Astrocyte of the hippocampus (primary cell): Measurements from ENCODE around the gene SLC35F4.
A peak's percentile ranks its signal among the peaks of the same experiment; 100 is the strongest.

Experiments
- DNase-seq: peaks from one replicate; pipeline ENCODE4 v3.0.0; 2011; ENCODE audit warnings: low read depth, low spot score

The SLC35F4 gene

DNA sequence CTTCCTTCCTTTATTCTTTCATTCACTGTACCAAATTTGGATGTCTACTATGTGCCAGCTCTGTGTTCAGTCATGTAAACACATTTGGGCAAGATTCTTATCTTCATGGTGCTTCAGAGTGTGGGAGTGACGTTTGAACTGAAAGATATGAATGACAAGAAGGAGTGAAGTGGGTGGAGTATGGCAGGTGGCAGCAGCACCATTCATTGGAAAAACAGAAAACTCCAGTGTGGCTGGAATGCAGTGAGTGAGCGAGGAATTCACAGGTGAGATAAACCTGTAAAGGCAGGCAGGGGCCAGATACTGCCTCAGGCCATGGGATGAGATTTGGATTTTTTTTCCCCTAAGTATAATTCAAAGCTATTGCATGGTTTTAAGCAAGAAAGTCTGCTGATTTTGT, 231.6 kb downstream of the SLC35F4 start:
- no peak for DNase-seq

DNA sequence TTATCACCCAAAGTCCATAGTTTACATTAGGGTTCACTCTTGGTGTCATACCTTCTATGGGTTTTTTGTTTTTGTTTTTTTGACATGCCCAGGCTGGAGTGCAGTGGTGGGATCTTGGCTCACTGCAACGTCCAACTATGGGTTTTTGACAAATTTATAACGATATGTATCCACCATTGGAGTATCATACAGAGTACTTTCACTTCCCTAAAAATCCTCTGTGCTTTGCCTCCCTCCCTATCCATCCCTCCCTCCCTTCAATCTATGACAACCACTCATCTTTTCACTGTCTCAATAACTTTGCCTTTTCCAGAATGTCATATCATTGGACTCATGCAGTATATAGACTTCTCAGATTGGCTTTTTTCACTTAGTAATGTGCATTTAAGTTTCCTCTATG, 233.2 kb downstream of the SLC35F4 start:
- DNase-seq = no peak

DNA sequence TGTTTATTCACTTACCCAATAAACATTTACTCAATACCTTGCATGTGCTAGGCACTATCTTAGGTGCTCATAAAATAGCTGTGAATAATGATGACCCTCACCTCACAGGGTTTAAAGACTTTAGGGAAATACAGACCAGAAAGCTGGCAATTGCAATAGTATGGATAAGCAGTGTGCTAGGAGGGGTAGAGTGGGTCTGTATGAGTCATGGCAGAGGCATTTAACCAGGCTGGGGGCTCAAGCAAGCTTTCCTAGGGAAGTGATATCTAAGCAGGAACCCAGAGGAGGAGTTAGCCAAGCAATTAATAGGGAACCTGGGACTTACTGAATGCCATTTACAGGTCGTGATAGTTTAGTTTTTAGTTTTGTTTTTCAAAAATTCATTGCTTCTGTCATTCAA, 248.4 kb downstream of the SLC35F4 start:
- peak; percentile 41 for DNase-seq

DNA sequence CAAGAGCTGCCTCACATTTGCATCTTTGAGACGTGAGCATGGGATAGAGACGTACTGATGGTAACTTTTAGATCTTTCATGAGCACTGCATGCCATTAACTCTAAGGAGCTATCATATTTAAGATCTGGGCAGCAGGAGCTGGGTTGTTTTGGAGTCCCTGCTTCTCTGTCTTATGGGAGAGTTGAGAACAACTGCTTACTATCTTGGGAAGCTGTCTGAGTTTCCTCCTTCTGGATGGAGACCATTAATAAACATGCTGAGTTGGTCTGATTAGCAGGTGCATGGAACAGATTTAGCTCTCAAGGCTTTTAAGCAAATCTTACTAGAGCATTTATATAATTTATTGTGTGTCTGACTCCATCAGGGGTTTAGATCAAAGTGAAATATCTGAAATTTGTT, 252.9 kb downstream of the SLC35F4 start:
- no peak for DNase-seq

DNA sequence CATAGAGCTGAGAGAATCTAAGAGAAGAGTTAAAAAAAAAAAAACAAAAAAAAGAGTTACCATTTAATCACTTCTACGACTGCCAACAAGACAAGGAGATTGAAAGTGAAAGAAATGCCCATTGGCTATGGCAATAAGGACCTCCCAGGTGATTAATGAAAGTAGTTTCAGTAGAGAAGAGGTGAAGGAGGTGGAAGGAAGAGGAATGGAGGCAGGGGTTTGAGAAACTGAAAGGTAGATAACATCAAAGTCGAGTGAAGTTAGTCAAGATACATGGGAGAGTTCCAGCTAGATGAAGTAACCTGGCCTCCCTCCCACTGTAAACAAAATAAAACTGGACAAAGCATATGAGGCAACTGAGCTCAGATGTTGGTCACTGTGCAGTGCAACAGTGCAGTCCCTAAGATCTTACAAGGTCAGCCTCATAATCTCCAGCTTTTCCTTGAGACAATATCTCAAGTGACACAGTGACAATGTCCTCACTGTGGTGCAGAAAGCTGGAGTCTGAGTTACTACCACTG, 254.3 kb downstream of the SLC35F4 start:
- no peak for DNase-seq

DNA sequence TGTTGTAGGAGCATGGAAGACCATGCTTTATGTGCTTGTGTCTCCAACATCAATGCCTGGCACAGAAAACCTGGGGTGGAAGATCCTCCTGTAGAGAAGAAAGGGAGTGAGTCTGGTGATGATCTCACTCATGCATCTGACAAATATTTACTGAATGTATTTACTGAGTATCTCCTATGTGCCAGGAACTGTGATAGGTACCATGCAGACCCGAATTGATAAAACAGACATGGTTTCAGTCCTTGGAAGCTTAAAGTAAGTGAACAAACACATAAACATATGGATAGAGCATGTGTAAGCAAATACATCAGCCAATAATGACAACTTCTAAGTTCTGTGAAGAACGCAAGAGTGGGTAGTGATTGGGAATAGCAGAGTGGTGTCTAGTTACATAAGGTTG, 255.3 kb downstream of the SLC35F4 start:
- no peak for DNase-seq

DNA sequence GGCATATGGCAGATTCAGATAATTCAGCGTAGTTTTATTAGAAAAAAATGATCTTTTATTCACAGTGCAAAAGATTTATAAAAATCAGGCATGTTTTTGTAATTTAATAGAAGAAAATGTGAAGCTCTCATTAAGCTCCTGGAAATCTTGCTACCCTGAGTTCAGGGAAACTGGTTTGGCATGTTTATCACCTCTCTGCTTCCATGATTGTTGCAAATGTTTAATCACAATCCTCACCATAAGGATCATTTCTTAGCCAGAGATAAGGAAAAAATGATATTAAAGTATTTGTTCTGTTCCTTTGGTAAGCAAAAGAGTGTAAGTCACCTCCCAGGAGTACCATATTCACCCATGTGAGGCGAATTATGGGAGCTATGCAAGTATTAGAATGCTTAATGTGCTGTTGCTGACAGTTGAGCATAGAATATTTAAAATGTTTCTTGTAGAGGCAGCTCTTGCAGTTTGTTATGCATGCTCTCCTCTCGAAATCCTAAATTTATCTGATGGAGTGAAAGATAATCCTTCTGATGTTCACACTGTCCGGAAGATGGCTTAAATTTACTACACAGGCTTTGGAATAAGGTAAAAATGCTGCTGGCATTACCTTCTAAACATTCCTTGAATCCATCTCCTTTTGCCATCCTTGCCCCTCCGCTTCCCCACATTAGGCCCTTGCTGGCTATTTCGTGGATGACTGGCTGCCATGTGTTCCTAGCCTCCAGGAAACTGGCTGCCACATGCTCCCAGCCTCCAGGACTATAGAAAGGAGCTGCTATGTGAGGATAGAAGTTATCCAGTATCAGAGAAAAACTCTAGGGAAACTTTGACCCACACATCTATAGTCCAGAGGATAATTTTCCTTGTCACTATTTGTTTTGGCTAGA, 256.5 kb downstream of the SLC35F4 start:
- no peak for DNase-seq

DNA sequence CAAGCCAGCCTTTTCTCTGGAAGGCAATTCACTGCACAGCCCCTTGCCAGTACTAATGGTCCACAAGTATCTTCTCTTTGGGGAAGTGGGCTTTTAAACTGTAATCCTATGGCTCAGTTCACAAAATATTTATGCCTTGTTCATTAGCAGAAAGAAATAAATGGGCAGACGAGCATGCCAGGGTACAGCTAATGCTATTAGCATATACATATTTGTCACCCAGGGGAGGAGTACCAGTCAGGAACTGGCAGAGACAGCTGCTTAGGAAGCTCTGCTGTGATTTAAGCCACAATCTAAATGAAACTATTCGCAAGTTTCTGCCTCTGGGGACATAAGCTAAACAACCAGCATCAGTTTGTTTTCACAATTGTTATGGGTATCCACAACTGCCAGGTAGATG, 258.8 kb downstream of the SLC35F4 start:
- DNase-seq = no peak

DNA sequence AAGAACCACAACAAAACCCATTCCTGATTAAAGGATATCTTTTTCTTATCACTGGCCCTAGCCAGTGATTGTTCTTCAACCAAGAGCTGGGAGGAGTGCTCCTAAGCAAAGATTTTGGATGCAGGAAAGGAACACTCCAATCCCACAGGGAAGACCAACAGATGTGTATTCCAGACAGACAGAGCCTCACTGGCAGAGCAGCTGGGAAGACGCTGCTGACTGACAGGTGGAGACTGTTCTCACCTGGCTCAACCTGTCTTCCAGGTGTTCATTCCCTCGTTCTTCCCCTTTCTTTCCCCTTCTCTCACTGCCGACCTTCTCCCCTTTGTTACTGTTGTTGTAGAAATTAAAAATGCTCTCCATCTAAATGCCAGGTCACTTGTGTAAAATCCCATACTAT, 282.5 kb downstream of the SLC35F4 start:
- DNase-seq = no peak

DNA sequence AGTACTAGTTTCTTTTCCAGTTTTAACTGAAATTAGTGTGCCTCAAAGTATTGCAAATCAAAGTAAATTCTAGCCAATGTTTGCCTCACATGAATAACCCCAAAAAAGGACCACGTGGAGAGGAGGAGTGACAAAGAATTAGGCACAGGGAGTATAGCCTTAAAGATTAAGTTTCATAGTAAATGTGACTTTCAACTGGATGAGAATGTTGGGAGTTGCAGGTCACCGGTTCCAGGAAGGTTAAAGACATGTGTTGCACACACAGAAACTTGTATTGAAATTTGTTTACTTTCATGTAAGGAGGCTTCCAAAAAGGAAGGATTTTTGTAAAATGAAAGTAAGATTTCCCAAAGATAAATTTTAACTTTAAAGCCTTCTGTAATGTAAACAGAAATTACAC, 283.1 kb downstream of the SLC35F4 start:
- DNase-seq = no peak

DNA sequence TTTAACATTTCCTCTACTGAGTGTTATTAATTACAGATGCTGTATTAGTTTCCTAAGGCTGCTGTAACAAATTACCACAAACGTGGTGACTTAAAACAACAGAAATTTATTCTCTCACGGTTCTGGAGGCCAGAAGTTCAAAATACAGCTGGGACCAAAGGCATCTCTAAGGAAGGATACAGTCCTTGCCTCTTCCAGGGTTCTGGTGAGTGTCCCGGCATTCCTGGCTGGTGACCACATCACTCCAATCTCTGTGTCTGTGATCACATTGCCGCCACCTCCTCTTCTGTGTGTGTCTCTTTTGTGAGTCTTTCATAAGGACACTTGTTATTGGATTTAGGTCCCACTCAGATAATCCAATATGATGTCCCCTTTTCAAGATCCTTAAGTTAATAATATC, 287.1 kb downstream of the SLC35F4 start:
- peak; percentile 3 for DNase-seq

DNA sequence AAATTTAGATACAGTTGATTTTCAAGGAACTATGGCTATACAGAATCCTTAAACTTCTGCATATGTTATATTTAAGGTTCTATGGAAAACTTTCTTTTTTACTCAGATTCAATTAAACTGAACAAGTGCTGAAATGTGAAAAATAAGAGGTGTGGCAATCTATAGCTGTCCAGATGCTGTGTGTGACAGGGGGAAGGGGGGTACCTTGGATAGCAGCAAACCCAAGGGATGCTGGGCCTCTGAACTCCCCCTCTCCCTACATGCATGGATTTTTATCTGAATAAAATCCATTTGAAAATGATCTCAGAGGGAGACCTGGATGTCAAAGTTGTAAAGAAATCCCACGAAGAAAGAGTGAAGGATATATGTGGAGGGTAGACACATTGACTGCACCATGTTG, 289.4 kb downstream of the SLC35F4 start:
- DNase-seq = no peak

DNA sequence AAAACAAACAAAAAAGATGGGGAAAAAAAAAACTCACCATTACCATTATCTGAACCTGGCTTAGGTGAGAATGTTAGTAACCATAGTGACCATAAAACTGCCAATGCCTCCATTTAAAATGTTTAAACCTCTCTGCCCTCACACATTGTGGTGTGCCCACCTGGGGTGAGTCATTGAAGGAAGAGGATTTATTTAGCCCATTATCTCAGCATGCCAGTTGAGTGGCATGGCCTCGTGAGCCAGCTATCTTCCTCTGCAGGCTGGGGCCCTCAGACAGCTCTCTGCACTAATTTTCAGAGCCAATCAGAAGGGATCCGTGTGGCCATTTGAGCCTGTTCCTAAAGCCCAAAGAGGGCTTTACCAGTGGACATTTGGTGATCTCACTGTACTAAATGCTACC, 290.4 kb downstream of the SLC35F4 start:
- no peak for DNase-seq

DNA sequence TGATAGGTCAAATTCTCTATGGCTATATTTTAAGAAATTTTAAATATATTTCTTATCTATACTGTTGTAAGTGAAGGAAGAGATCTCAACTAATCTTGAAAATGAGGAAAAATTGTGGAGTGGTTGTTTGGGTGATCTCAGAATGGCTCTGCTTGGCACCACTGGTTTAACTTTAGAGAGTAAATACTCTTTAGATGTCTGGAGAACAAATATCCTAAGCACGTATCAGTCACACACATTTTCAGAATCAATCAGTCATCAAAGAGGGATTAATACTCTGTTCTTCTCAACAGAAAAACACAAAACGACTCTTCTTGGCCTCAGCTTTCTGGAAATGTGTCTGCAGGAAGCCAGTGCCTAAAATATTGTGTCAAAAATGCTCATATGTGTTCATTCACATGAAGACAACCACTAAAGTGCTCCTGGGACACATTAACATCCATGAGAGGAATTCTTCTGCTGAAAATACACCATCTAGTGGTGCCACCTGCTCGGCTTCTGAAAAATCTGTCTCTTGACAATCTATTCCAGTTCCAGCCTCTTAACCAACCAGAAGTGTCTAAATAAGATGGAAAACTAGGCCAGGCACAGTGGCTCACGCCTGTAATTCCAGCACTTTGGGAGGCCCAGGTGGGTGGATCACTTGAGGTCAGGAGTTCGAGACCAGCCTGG, 291.1 kb downstream of the SLC35F4 start:
- DNase-seq = no peak

DNA sequence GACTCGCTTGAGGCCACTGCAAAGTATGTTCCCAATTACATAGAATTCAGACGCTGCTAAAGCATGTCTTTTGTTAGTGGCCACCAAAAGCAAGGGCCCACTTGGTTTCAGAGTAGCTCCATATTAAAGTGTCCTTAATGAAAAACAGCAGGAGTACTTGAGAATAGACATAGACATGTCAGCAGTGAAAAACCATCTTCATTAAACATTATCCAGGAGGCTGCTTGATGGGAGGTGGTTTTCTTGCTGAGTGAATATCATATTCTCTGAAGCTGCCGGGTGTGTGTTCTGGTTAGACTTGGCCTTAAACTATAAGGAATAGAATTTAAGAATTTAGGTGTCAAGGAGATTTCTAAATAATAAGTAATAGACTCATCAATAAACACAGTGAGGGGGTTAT, 292.7 kb downstream of the SLC35F4 start:
- no peak for DNase-seq

DNA sequence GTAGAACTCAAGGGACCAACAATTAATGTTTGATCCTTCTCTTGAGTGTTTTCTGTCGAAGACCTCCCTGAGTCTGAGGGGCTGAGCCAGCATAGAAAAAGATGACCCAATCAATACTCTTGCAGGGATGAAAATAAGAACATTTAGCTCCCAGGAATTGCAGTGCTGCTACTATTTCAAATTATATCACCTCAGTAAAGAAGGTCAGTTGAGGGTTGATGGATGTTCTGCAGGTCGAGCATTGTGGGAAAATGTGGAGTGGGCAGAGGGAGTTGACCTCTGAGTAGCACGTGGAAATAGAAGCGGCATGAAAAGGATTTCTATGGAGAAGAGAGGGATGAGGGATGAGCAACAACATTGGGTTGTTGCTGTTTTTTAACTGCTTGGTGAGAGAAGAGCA, 297.3 kb downstream of the SLC35F4 start:
- DNase-seq = no peak

DNA sequence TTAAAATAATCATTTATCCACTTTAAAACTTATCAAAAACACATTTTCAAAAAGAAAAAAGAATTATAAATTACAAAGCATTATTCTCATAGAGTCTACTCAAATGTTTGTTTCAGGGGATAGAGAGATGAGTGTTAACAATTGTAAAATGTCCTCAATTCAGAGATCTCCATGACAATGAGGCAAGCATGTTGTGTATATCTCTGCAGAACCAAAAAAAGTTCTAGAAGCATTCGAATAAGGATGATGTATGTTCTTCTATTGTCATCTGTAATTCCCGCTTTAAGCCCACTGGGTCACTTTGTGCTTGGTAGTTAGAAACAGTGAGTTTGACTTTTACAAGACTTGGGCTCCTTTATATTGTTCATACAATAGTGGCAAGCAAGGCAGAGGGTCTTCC, 298.7 kb downstream of the SLC35F4 start:
- no peak for DNase-seq

DNA sequence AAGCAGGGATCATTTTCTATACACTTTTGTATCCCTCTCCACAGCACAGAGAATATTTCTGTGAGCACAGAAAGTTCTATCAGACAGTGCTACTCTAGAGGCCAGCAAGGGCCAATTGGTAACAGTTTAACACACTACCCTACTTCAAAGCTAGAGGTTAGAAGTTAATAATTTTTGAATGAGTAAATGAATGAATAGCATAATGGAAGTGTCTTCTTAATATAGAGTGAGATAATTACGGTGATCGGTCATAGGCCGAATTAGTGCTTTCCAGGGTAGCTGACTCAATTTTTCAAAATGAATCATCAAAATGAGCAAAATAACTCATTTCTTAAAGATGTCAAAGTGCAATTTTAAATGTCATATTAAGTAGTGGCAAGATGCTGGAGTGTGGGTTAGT, 305.2 kb downstream of the SLC35F4 start:
- no peak for DNase-seq

DNA sequence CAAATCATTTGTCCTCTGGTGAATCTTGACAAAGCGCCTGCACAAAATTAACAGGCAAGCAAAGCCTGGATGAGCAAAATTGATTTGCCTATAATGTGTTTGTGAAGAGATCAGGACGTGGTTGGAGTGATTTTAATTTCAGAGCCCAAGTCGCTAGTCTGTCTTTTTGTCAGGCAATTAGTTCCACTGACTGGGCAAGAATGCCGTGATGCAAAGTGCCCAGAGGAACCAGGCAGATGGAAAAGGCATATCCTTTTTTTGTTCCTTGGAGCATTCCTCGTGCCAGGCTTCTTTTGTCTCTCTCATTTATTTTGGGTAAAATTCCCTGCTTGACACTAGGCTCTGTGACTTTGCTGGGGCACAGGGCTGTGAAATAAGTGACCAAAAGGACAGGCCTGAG, 306.3 kb downstream of the SLC35F4 start:
- DNase-seq = peak; percentile 46

DNA sequence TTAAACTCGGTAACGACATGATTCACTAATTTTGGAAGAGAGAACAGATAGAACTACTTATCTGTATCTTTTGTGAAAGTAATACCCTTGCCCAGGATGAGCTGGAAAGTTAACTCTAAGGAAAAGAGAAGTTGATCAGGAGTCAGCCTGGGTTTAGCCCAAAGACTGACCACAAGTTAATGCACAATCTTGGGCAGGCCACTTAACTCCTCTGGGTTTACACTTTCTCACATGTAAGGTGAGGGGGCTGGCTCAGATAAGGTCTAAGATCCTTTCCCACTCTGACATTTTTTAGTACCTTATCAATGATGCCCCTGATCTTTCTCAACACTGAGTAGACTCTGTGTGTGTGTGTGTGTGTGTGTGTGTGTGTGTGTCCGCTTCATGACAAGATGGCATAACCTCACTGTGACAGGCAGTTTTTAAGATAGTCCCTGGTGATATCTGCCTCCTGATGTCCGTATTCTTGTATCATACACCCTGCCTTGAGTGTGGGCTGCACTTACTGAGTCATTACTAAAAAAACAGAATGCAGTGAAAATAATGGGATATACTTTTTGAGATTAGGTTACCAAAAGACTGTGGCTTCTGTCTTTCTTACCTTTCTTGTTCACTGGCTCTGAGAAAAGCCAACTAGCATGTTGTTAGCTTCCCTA, 316.0 kb downstream of the SLC35F4 start:
- DNase-seq = no peak

DNA sequence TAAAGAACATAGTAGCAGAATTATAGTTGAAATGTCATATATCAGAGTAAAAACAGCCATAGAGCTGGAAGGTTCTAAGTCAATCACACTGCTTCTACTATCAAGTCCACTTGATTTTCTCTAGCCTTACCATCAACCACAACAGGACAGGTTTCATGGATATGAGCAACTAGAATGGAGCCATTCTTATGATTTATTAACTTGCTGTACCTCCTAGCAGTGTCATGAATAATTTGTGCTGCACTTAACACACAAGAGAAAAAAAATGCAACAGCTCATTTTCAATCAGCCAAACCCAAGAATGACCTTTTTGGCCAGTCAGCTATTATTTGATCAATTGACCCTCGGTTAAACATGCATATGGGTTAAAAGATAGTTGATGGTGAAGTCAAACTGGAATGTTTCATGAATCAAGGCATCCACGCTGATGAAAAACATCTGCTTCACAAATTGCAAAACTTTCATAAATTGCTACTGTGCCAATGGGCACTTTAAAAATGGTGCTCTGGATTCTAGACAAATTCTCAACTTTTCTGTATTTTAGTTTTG, 316.8 kb downstream of the SLC35F4 start:
- DNase-seq = no peak

DNA sequence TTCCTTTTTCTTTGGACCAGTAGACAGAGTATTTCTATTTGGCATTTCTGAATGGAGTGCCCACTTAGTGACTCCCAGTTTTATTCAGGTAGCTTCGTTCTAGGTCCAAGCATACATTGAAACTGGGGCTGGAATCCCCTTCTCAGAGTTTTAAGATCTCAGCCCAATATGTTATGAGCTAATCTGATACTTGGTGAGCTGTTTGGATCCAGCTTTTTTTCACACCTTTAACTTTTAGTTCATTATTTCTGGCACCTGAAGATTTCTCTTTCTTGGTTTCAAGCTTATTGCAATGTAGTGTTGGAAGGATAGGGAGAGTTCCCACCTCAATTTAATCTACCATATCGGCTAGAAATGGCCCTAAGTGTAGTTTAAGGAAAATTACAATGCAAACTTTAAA, 318.8 kb downstream of the SLC35F4 start:
- no peak for DNase-seq
